ENCODE measurements around the gene SCYL1. TPM values are rescaled to one million over a fixed set of nuclear protein-coding genes. Genes with fewer than 3 reads are reported as not detected.
A peak's percentile ranks its signal among the peaks of the same experiment; 100 is the strongest.

Gene SCYL1
- polyA plus RNA-seq, 1 donor (not counting 4 experiments of a cell fraction or from before 2014, with no cell fraction given), result 31.3 TPM

DNA sequence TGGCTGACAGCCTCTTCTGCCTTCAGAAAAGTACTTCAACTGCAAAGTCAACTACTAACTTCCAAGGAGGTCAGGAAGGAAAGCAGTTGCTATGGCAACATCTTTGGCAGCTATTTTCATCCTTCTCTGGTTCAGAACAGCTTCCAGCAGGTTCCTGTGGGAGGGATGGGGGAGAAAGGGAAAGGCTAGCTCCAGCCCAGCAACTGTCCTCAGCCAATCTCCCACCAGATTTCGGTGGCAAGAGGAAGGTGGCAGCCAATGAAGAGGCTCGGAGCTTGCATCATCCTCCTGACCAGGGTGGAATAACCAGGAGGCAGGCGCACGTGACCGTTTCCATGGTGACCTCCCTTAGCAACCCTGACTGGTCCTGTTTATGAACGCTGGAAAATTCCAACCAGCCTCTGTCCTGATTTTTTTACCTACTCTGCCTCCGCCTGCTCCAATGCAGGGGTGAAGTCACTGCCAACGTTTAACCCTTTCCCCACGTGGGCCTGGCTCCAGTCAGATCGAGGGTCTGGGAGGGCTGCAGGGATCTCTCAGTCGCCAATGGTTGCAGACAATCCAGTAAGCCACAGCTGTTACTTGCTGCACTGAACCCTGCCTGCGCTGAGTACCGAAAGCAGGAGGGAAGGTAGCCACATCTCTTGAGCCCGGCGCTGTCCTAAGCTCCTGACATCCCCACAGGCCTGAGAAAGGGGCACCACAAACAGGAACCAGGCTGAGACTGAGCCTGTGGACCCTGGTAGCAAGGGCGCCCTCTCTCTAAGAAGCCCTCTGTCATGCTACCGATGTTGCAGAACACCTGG lies 37.2 kb upstream of the SCYL1 start:
- FAIRE-seq, result peak; percentile 76
- peak overlapping the region; percentile 4 for H2AFZ ChIP-seq (ENCODE audit: control insufficient read depth, low read length)
- H3K4me3 ChIP-seq (ENCODE audit: control insufficient read depth in 2 of 3, extremely low read depth in 1 of 3, insufficient read depth in 2 of 3, low read depth in 1 of 3, low read length in 3 of 3), result peak overlapping the region in 2 of 3 experiments; percentile 15 to 37

DNA sequence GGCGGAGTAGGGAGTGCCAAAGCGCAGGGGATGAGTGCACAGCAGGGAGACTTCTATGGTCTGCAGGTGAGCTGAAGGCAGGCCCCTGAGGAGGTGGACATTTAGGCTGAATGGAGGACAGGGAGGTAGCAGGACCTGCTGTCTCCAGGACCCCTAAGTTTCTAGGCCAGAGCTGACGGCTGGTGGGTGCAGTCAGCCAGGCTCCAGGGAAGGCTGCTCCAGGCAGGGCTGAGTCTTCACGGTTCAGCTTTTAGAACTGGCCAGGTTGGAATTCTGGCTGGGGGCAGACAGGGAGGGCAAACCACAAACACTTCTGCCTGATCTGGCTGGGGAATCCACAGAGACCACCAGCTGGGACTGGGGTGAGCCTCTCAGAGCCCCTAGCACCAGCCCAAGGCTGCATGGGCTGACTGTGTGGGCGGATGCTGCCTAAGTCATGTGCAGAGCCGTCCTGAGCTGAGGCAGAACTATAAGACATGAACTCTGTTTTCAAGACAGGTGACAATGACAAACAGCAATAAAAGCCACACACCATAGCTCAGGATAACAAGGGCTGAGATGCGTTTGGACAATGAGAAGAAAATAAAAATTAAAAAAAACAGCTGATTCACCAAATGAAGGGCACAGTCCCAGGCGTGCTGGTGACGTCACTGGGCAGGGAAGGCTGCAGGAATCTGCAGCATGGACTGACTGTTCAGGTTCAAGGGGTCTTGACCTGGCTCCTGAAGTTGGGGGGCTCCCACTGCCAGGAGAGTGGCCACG lies 36.4 kb upstream of the SCYL1 start:
- Histone ChIP-seq H4K20me1 (ENCODE audit: control insufficient read depth, extremely low read depth, insufficient read depth, low read length) (no peaks in the 10 kb centered on the region), H3K9me1 (ENCODE audit: control insufficient read depth, extremely low read depth, insufficient read depth, low read length) (peaks cover 6% of the 10 kb centered on the region), H3K79me2 (ENCODE audit: control insufficient read depth, insufficient read depth, low read length) (peaks cover 3% of the 10 kb centered on the region), H3K4me1 (ENCODE audit: control insufficient read depth, extremely low read depth, insufficient read depth, low read length) (peaks cover 85% of the 10 kb centered on the region), H3K9me3 (ENCODE audit: control insufficient read depth, low read depth, low read length) (no peaks in the 10 kb centered on the region), H3K9ac (ENCODE audit: control insufficient read depth, extremely low read depth, insufficient read depth, low read length) (peak overlapping the region; percentile 86), H3K27me3 (ENCODE audit: control insufficient read depth, extremely low read depth, insufficient read depth, low read length) (no peaks in the 10 kb centered on the region), H3K4me2 (ENCODE audit: control insufficient read depth, extremely low read depth, insufficient read depth, low read depth, low read length) (peak overlapping the region; percentile 63), H3K27ac (ENCODE audit: control insufficient read depth, insufficient read depth, low read length) (peak overlapping the region; percentile 94), H2AFZ (ENCODE audit: control insufficient read depth, low read length) (peak overlapping the region; percentile 4), H3K36me3 (ENCODE audit: control insufficient read depth in 2 of 2, extremely low read depth in 1 of 2, insufficient read depth in 2 of 2, low read length in 2 of 2) (no peaks in the 10 kb centered on the region), H3K4me3 (ENCODE audit: control insufficient read depth in 2 of 3, extremely low read depth in 1 of 3, insufficient read depth in 2 of 3, low read depth in 1 of 3, low read length in 3 of 3) (peak overlapping the region in 2 of 3 experiments; percentile 15 to 37)
- FAIRE-seq (no peak), DNase-seq (ENCODE audit: low read depth, low spot score) (no peak)
- dilution Hi-C loops (cut with MboI; ENCODE audit: extremely low pct_ligation_motif_present, low sequenced_read_pairs), result no loop called here
- TF ChIP-seq, protein P1, sequence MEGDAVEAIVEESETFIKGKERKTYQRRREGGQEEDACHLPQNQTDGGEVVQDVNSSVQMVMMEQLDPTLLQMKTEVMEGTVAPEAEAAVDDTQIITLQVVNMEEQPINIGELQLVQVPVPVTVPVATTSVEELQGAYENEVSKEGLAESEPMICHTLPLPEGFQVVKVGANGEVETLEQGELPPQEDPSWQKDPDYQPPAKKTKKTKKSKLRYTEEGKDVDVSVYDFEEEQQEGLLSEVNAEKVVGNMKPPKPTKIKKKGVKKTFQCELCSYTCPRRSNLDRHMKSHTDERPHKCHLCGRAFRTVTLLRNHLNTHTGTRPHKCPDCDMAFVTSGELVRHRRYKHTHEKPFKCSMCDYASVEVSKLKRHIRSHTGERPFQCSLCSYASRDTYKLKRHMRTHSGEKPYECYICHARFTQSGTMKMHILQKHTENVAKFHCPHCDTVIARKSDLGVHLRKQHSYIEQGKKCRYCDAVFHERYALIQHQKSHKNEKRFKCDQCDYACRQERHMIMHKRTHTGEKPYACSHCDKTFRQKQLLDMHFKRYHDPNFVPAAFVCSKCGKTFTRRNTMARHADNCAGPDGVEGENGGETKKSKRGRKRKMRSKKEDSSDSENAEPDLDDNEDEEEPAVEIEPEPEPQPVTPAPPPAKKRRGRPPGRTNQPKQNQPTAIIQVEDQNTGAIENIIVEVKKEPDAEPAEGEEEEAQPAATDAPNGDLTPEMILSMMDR (optimal IDR thresholded peaks at IDR 0.05 in 1 of 3, IDR thresholded peaks at IDR 0.05 in 1 of 3, conservative IDR thresholded peaks at IDR 0.05 in 1 of 3; ENCODE audit: extremely low read depth in 1 of 3, insufficient read depth in 2 of 3, low read length in 3 of 3), result no peak
- TF ChIP-seq EZH2 (IDR thresholded peaks at IDR 0.05; ENCODE audit: low read length), result no peak

More for the DNA sequence above, 37.2 kb upstream of the SCYL1 start:
- Histone ChIP-seq H3K79me2 (ENCODE audit: control insufficient read depth, insufficient read depth, low read length) (peaks cover 3% of the 10 kb centered on the region), H4K20me1 (ENCODE audit: control insufficient read depth, extremely low read depth, insufficient read depth, low read length) (no peaks in the 10 kb centered on the region), H3K36me3 (ENCODE audit: control insufficient read depth in 2 of 2, extremely low read depth in 1 of 2, insufficient read depth in 2 of 2, low read length in 2 of 2) (no peaks in the 10 kb centered on the region), H3K9me1 (ENCODE audit: control insufficient read depth, extremely low read depth, insufficient read depth, low read length) (peaks cover 6% of the 10 kb centered on the region), H3K4me2 (ENCODE audit: control insufficient read depth, extremely low read depth, insufficient read depth, low read depth, low read length) (peak overlapping the region; percentile 63), H3K4me1 (ENCODE audit: control insufficient read depth, extremely low read depth, insufficient read depth, low read length) (peaks cover 77% of the 10 kb centered on the region), H3K27me3 (ENCODE audit: control insufficient read depth, extremely low read depth, insufficient read depth, low read length) (no peaks in the 10 kb centered on the region), H3K27ac (ENCODE audit: control insufficient read depth, insufficient read depth, low read length) (peak overlapping the region; percentile 94), H3K9ac (ENCODE audit: control insufficient read depth, extremely low read depth, insufficient read depth, low read length) (peak overlapping the region; percentile 86), H3K9me3 (ENCODE audit: control insufficient read depth, low read depth, low read length) (no peaks in the 10 kb centered on the region)
- no peak for DNase-seq (ENCODE audit: low read depth, low spot score)
- TF ChIP-seq, protein P1 (optimal IDR thresholded peaks at IDR 0.05 in 1 of 3, IDR thresholded peaks at IDR 0.05 in 1 of 3, conservative IDR thresholded peaks at IDR 0.05 in 1 of 3; ENCODE audit: extremely low read depth in 1 of 3, insufficient read depth in 2 of 3, low read length in 3 of 3), result peak in 1 of 3 experiments; percentile 35
- no peak for TF ChIP-seq EZH2 (IDR thresholded peaks at IDR 0.05; ENCODE audit: low read length)
- dilution Hi-C loops (cut with MboI; ENCODE audit: extremely low pct_ligation_motif_present, low sequenced_read_pairs), result no loop called here
